Endothelial cell of umbilical vein (primary cell): ENCODE results near the gene PELI2. TPM values are rescaled to one million over a fixed set of nuclear protein-coding genes. Genes with fewer than 3 reads are reported as not detected.

Experiments
- BruUV-seq: library from RNA; stranded (reverse); fragments of 400-500 nt; replicated peaks from 2 replicates; lab custom pipeline; 2021; lab: Mats Ljungman, UMichigan
- CTCF ChIA-PET: fragments of 300-600, 350-600 bp; sonication (Branson Sonifier 250); formaldehyde crosslinking; loops from one replicate; lab custom pipeline; 2021; ENCODE audit warnings: antibody characterized with exemption, inconsistent platforms; lab: Charles Lee
- POLR2A ChIA-PET: fragments of 300-600, 350-600 bp; sonication (Branson Sonifier 250); formaldehyde crosslinking; loops from one replicate; lab custom pipeline; 2021; ENCODE audit warnings: antibody characterized with exemption, inconsistent platforms; lab: Charles Lee
- DNase-seq: peaks from one replicate; pipeline ENCODE4 v3.0.0-alpha.2; 2011; ENCODE audit warnings: low read depth, low spot score
- FAIRE-seq: peaks from 2 replicates; lab custom pipeline; 2011; peaks lifted over from hg19 to GRCh38; lab: Jason Lieb, UNC
- H2AFZ ChIP-seq: 2 replicates; pipeline ENCODE4 v1.6.0; 2012; ENCODE audit warnings: low read depth, low read length, control low read depth, inconsistent platforms
- H3K27ac ChIP-seq: 2 replicates; pipeline ENCODE4 v1.5.1; 2011; ENCODE audit warnings: low read depth, mild to moderate bottlenecking, control low read depth, low read length, moderate library complexity; ENCODE audit not compliant: insufficient read depth
- H3K27me3 ChIP-seq, 2 experiments: 2 replicates each; pipeline versions ENCODE4 v1.6.0 to v1.6.1; 2011; ENCODE audit warnings: low read length in 2 of 2, mixed read lengths in 1 of 2; ENCODE audit not compliant: control insufficient read depth in 2 of 2, insufficient read depth in 2 of 2
- H3K36me3 ChIP-seq, 2 experiments: 2 replicates in 1 of 2; 3 replicates in 1 of 2; pipeline ENCODE4 v1.5.1; 2011; ENCODE audit warnings: low read length in 2 of 2, mild to moderate bottlenecking in 1 of 2, moderate library complexity in 1 of 2; ENCODE audit not compliant: control insufficient read depth in 2 of 2, insufficient read depth in 2 of 2; ENCODE audit errors: extremely low read depth in 1 of 2
- H3K4me1 ChIP-seq: 3 replicates; pipeline ENCODE4 v1.5.1; 2011; ENCODE audit warnings: mild to moderate bottlenecking, low read length; ENCODE audit not compliant: control insufficient read depth, insufficient read depth; ENCODE audit errors: extremely low read depth
- H3K4me2 ChIP-seq: 2 replicates; pipeline ENCODE4 v1.6.1; 2011; ENCODE audit warnings: low read length, control low read depth, mixed read lengths; ENCODE audit not compliant: insufficient read depth
- H3K4me3 ChIP-seq, 3 experiments: fragments of 200-600 bp in 1 of 3; sonication (generic), shearing (Covaris generic) in 1 of 3; replicated peaks in 1 of 3; 2 replicates each; pipeline ENCODE4 v1.5.1; 2011 to 2016; ENCODE audit warnings: control low read depth in 3 of 3, low read length in 3 of 3, mild to moderate bottlenecking in 2 of 3, inconsistent platforms in 1 of 3, low read depth in 1 of 3, moderate library complexity in 1 of 3; ENCODE audit not compliant: insufficient read depth in 1 of 3
- H3K79me2 ChIP-seq: 2 replicates; pipeline ENCODE4 v1.6.0; 2012; ENCODE audit warnings: low read length, inconsistent platforms; ENCODE audit not compliant: control insufficient read depth, insufficient read depth
- H3K9ac ChIP-seq: replicated peaks from 2 replicates; pipeline ENCODE3; 2011; ENCODE audit warnings: low read length, control low read depth; ENCODE audit not compliant: insufficient read depth; ENCODE audit errors: extremely low read depth
- H3K9me1 ChIP-seq: replicated peaks from 3 replicates; pipeline ENCODE4 v1.6.0; 2011; ENCODE audit warnings: mild to moderate bottlenecking, low read length; ENCODE audit not compliant: control insufficient read depth, insufficient read depth; ENCODE audit errors: extremely low read depth
- H3K9me3 ChIP-seq: replicated peaks from 2 replicates; pipeline ENCODE4 v1.5.1; 2012; ENCODE audit warnings: low read length, inconsistent platforms; ENCODE audit not compliant: control insufficient read depth, insufficient read depth
- H4K20me1 ChIP-seq: replicated peaks from 2 replicates; pipeline ENCODE3; 2011; ENCODE audit warnings: mild to moderate bottlenecking, low read length; ENCODE audit not compliant: control insufficient read depth, insufficient read depth; ENCODE audit errors: extremely low read depth
- EZH2 ChIP-seq: IDR thresholded peaks from 2 replicates; pipeline ENCODE4 v1.6.1; 2012; ENCODE audit warnings: borderline replicate concordance, low read depth, mild to moderate bottlenecking, moderate library complexity, low read length, inconsistent platforms; ENCODE audit not compliant: severe bottlenecking
- FOS ChIP-seq: IDR thresholded peaks from 2 replicates; pipeline ENCODE4 v1.6.1; 2011; ENCODE audit warnings: mild to moderate bottlenecking, low read length, moderate library complexity, borderline replicate concordance; ENCODE audit not compliant: insufficient read depth
- GATA2 ChIP-seq: IDR thresholded peaks from 2 replicates; pipeline ENCODE4 v1.7.0; 2011; ENCODE audit warnings: low read depth, mild to moderate bottlenecking, moderate library complexity, mixed read lengths, low read length; ENCODE audit not compliant: insufficient read length, insufficient read depth
- JUN ChIP-seq: IDR thresholded peaks from 2 replicates; pipeline ENCODE4 v1.6.1; 2011; ENCODE audit warnings: borderline replicate concordance, low read depth; ENCODE audit not compliant: insufficient read length, insufficient read depth
- MAX ChIP-seq: IDR thresholded peaks from 2 replicates; pipeline ENCODE4 v1.6.1; 2011; ENCODE audit not compliant: insufficient read depth, insufficient read length
- MYC ChIP-seq: IDR thresholded peaks from one replicate; pipeline ENCODE4 v1.6.1; 2011; ENCODE audit warnings: mild to moderate bottlenecking, low read depth, low read length
- POLR2A ChIP-seq: IDR thresholded peaks from 2 replicates; pipeline ENCODE4 v1.6.1; 2012; ENCODE audit warnings: low read depth, mild to moderate bottlenecking, control low read depth, low read length
- POLR2AphosphoS5 ChIP-seq: IDR thresholded peaks from 2 replicates; pipeline ENCODE4 v1.6.1; 2012; ENCODE audit warnings: low read depth, mild to moderate bottlenecking, control low read depth, low read length, moderate library complexity; ENCODE audit not compliant: insufficient read depth
- dilution Hi-C: fragments of 300-500 bp; cut with MboI; formaldehyde crosslinking; loops from one replicate; pipeline ENCODE4 v1.15.0; 2019; ENCODE audit warnings: low sequenced_read_pairs; ENCODE audit not compliant: extremely low pct_ligation_motif_present
- intact Hi-C: fragments of 100-400 bp; cut with micrococcal nuclease; formaldehyde crosslinking; loops from one replicate; pipeline ENCODE4 v1.10.0; 2022
- polyA plus RNA-seq, 4 experiments: library from polyadenylated mRNA; depleted of rRNA in 3 of 4; stranded (reverse) in 3 of 4; unstranded in 1 of 4; fragments of >200 nt; gene quantifications; 2 replicates each; pipeline versions ENCODE4 v1.2.1 to v1.2.3, GENCODE V29; 2011 to 2012; ENCODE audit warnings: missing spikeins in 1 of 4
- total RNA-seq: library from RNA; stranded (reverse); gene quantifications from 2 replicates; pipeline ENCODE4 v1.2.3, GENCODE V29; 2021
- TF ChIP-seq, protein P1 (sequence below), 2 donors: IDR thresholded peaks; 1 replicate in 1 of 2; 2 replicates in 1 of 2; pipeline ENCODE4 v1.5.1; 2011; ENCODE audit warnings: low read length in 2 of 2, mild to moderate bottlenecking in 2 of 2, moderate library complexity in 2 of 2, control low read depth in 1 of 2, inconsistent platforms in 1 of 2, low read depth in 1 of 2; ENCODE audit not compliant: insufficient read depth in 1 of 2; ENCODE audit errors: extremely low read depth in 1 of 2

Gene PELI2
- total and polyA plus RNA-seq, 2 donors (not counting 3 experiments of a cell fraction or from before 2014, with no cell fraction given) = 11.5 to 13.0 TPM

DNA sequence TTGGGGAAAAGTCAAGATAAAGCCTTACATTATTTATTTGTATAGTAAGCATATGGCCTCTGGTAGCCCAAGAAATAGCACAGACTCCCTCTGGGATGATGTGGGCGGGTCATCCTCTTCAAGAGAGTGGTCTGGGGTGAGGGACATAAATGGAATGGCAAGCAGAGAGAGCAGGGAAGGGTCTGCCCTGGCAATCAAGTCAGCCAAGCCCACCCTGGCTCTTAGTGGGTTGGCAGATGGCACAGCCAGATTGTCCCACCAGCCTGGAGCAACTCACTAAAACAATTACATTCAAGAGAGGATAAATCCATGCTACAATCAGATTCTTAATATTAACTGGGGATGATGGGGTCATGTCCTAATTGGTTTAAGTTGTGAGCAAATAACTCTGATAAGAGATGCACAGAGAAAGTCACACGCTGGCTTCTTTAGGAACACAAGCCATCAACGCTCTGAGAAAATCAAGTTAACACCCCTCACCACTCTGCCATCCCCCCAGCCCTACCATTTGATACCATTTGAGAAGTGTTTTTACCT, 2.8 kb upstream of the PELI2 start:
- H3K4me1 ChIP-seq = peaks cover 16% of the 10 kb centered on the region
- no peak overlapping the region for H2AFZ ChIP-seq
- no peaks in the 10 kb centered on the region for H4K20me1 ChIP-seq
- H3K4me2 ChIP-seq = no peak overlapping the region
- DNase-seq (no peak), FAIRE-seq (no peak)
- no peak overlapping the region for H3K27ac ChIP-seq
- TF ChIP-seq FOS (no peak), POLR2A (no peak), MAX (no peak), POLR2AphosphoS5 (no peak), JUN (no peak), MYC (no peak), EZH2 (no peak), GATA2 (no peak)
- TF ChIP-seq, protein P1, sequence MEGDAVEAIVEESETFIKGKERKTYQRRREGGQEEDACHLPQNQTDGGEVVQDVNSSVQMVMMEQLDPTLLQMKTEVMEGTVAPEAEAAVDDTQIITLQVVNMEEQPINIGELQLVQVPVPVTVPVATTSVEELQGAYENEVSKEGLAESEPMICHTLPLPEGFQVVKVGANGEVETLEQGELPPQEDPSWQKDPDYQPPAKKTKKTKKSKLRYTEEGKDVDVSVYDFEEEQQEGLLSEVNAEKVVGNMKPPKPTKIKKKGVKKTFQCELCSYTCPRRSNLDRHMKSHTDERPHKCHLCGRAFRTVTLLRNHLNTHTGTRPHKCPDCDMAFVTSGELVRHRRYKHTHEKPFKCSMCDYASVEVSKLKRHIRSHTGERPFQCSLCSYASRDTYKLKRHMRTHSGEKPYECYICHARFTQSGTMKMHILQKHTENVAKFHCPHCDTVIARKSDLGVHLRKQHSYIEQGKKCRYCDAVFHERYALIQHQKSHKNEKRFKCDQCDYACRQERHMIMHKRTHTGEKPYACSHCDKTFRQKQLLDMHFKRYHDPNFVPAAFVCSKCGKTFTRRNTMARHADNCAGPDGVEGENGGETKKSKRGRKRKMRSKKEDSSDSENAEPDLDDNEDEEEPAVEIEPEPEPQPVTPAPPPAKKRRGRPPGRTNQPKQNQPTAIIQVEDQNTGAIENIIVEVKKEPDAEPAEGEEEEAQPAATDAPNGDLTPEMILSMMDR (IDR thresholded peaks at IDR 0.05; ENCODE audit: extremely low read depth in 1 of 2, insufficient read depth in 1 of 2, low read depth in 1 of 2, low read length in 2 of 2) = no peak
- ChIA-PET CTCF (interaction anchor here (1.0 to 1.4 kb wide), 3 partner anchors 12 to 361 kb away, joined by 3 read pairs; no protein-coding TSS in a partner anchor), POLR2A (no interaction called here)
- intact Hi-C loops (loop anchor here (5.0 to 10.0 kb wide), 3 partner anchors 107 to 308 kb away; no protein-coding TSS in a partner anchor), dilution Hi-C loops (no loop called here)
- H3K36me3 ChIP-seq = no peaks in the 10 kb centered on the region
- no peaks in the 10 kb centered on the region for H3K27me3 ChIP-seq
- no peak overlapping the region for H3K4me3 ChIP-seq
- no TSS peak for BruUV-seq
- H3K9me1 ChIP-seq = no peaks in the 10 kb centered on the region
- no peaks in the 10 kb centered on the region for H3K9me3 ChIP-seq
- peaks cover 2% of the 10 kb centered on the region for H3K79me2 ChIP-seq
- no peak overlapping the region for H3K9ac ChIP-seq
